GM19035 (cell line): Measurements from ENCODE around the gene FDXR.

Experiments used
- ATAC-seq: cut with Tn5 transposase; IDR thresholded peaks from one replicate; pipeline ENCODE4 v1.9.1; 2021; ENCODE audit not compliant: unreplicated experiment

FDXR gene

GRCh38 chr17:74859459-74860228 is 13.2 kb downstream of the FDXR start, which contains the start of gene GRIN2C:
TSS of gene GRIN2C (minus strand) at chr17:74859885. CDS start at chr17:74855092, 4,793 bp downstream.
- no peak for ATAC-seq

GRCh38 chr17:74858672-74859458 is 13.9 kb downstream of the FDXR start:
- no peak for ATAC-seq

- ATAC-seq, result no peak
These were observed 15.6 kb downstream of the FDXR start for GRCh38 chr17:74857191-74857590.

- no peak for ATAC-seq
These were observed 16.7 kb downstream of the FDXR start for GRCh38 chr17:74856112-74856511.

GRCh38 chr17:74855323-74855722 is 17.5 kb downstream of the FDXR start:
- ATAC-seq, result no peak

GRCh38 chr17:74854792-74855191 is 18.0 kb downstream of the FDXR start:
- ATAC-seq, result no peak

GRCh38 chr17:74853669-74854068 is 19.1 kb downstream of the FDXR start:
- ATAC-seq, result no peak

GRCh38 chr17:74853048-74853397 is 19.8 kb downstream of the FDXR start:
- ATAC-seq, result no peak

GRCh38 chr17:74852237-74853047 is 20.4 kb downstream of the FDXR start:
- no peak for ATAC-seq

GRCh38 chr17:74851612-74852236 is 21.1 kb downstream of the FDXR start:
- ATAC-seq, result no peak

- no peak for ATAC-seq
These were observed 21.9 kb downstream of the FDXR start for GRCh38 chr17:74850914-74851313.

GRCh38 chr17:74850310-74850709 is 22.5 kb downstream of the FDXR start:
- ATAC-seq, result no peak

- ATAC-seq, result no peak
These were observed 24.0 kb downstream of the FDXR start for GRCh38 chr17:74848656-74849399.

GRCh38 chr17:74846621-74847020 is 26.2 kb downstream of the FDXR start:
- no peak for ATAC-seq

GRCh38 chr17:74843352-74843627 is 29.5 kb downstream of the FDXR start:
- ATAC-seq, result no peak

- ATAC-seq, result no peak
These were observed 30.0 kb downstream of the FDXR start for GRCh38 chr17:74842599-74843351.

GRCh38 chr17:74842146-74842598 is 30.6 kb downstream of the FDXR start:
- no peak for ATAC-seq

- ATAC-seq, result no peak
These were observed 31.7 kb downstream of the FDXR start for GRCh38 chr17:74840989-74841666.
